HG02884 (cell line): ENCODE data around the gene KCNG2.

ENCODE experiments used
- ATAC-seq: cut with Tn5 transposase; IDR thresholded peaks from one replicate; pipeline ENCODE4 v1.9.1; 2021; ENCODE audit warnings: mild to moderate bottlenecking, moderate library complexity; ENCODE audit not compliant: unreplicated experiment

KCNG2 gene

GRCh38 chr18:79768745-79769144 lies 29.0 kb upstream of the KCNG2 start:
- ATAC-seq, result no peak

- ATAC-seq, result no peak
Observed at GRCh38 chr18:79769698-79770500, 27.8 kb upstream of the KCNG2 start.

DNA sequence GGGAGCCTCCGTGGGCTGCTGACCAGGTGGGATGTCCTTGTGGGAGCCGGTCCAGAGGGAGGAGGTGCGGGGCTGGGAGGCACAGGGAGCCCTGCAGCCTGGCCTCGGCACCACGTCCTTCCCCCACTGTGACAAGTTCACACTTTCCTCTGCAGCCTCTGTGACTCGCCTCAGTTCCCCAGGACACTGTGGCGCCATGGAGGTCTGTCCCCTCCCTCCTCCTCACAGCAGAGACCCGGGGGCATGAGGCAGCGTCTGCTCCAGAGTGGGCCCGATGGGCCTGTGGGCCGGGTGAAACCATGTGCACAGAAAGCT lies 27.3 kb upstream of the KCNG2 start:
- ATAC-seq, result no peak

DNA sequence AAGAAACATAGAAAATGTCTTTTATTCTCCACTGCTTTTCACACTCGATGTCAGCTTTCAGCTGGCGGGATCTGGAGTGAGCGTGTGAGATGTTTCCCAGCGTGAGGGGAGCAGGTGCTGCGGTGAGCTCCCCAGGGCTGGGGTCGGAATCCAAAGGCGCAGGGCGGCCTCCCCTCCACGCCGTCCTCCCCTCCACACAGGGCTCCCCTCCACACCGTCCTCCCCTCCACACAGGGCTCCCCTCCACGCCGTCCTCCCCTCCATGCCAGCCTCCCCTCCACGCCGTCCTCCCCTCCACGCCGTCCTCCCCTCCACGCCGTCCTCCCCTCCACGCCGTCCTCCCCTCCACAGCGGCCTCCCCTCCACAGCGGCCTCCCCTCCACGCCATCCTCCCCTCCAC lies 26.9 kb upstream of the KCNG2 start:
- ATAC-seq, result no peak

- no peak for ATAC-seq
Observed at GRCh38 chr18:79771446-79772107, 26.2 kb upstream of the KCNG2 start.

GRCh38 chr18:79772108-79772864 lies 25.5 kb upstream of the KCNG2 start:
- ATAC-seq, result no peak

DNA sequence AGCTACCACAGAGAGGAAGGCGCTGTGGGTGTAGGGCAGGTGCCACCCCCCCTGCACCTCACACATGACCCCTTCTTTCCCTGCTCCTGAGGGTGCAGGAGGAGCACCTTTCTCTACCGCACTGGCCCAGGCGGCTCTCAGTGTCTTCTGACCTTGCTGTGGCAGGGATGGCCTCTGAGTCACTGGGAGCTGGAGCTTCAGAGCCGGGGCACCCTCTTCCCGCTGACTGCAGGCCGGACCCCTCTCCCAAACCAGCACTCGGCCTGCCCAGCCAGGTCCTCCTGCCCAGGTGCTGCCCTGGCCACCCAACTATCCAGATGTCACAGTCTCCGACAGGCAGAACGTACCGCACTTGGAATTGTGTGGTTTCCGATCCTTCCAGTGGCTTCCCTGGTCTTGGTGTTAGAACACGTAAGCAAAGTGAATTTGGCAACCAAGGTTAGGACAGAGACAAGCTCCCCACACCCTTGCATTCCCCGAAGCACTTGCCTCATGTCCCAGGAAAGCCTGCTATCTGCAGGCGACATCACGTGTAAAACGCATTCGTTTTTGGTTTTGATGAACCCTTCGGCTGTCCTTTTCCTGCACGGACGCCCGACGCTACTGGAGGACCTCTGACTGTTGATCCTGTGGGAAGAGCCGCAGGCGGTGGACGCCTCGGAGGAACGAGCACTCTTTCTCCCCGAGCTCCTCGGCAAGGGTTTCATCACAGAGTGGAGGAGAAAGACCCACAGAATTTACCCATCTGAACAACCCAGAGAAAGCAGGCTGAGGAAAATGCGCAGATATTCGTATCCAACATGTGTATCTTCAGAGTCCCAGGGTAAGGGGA lies 24.7 kb upstream of the KCNG2 start:
- no peak for ATAC-seq

DNA sequence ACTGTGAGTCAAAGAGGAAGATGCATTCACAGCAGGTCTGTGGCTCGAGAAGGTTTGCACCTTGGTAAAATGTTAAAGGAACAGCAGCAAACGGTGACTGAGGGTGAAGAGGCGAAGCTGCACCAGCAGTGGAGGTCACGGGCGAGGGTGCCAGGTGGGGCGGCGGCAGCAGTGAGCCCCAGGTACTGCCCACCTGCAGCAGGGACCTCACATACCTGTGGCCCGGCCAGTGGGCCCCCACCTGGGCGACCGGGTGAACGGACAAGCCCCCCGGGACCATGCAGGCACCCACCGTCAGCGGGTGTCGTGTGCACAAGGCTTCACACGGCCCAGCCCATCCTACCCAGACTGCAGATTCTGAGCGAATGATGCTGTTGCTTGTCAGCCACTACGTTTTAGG lies 23.6 kb upstream of the KCNG2 start:
- no peak for ATAC-seq

GRCh38 chr18:79775441-79776221 lies 22.1 kb upstream of the KCNG2 start:
- no peak for ATAC-seq

DNA sequence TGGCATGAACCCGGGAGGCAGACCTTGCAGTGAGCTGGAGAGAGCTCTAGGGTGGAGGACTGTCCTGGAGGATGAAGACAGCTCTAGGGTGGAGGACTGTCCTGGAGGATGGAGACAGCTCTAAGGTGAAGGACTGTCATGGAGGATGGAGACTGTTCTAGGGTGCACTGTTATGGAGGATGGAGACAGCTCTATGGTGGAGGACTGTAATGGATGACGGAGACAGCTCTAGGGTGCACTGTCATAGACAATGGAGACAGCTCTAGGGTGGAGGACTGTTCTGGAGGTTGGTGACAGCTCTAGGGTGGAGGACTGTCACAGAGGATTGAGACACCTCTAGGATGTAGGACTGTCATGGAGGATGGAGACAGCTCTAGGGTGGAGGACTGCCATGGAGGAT lies 21.1 kb upstream of the KCNG2 start:
- ATAC-seq, result no peak

DNA sequence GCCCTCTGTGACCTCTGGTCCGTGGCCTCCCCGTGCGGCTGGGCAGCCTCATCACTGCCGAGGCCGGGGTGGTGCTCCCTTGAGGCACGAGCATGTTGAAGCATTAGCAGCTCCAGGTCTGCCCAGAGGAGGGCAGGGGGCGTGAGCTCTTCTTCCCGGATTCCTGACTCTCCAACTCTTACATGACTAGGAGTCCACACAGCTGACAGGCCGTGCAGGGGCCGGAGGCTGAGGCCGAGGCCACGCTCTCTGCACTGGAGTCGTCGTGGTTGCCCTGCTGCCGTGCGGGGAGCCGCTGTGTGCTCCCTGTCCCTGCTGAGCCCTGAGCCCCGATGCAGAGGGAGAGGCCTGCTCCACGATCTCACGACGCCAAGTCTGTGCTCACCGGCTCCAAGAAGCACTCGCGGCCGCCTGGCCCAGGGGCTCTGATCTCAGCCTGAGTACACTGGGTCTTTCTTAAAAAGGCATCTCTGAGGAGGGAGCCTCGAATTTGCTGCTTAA lies 19.4 kb upstream of the KCNG2 start:
- no peak for ATAC-seq

DNA sequence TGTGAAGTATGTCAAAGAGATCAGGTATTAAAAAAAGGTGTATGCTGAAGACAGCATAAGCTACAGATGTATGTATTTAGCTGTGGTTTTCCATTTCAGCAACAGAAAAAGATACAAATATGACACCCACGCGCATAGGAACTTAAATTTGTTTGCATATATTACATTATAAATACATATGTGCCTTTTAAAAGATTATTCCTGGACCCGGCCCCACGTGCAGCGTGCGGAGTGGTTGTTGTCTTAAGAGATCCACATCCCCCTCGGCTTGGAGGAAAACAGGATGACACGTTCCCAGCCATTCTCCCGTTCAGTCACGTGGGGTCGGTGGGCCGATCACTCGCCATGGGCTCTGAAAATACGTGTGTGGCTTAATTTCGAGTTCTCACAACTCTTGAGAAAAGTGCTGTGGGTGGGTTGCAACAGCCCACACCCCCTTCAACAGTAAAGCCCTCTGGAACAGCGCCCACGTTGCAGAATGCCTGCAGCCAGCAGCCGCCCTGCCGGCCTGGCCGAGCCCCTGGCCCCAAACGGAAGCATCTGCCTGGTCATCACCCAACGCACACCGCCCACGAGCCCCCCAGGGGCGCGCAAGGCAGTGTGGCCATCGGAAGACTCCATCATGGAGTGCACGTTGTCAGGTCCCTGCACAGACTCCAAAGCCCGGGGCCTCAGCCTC lies 18.6 kb upstream of the KCNG2 start:
- ATAC-seq, result no peak

GRCh38 chr18:79779700-79780190 lies 18.0 kb upstream of the KCNG2 start:
- ATAC-seq, result no peak

DNA sequence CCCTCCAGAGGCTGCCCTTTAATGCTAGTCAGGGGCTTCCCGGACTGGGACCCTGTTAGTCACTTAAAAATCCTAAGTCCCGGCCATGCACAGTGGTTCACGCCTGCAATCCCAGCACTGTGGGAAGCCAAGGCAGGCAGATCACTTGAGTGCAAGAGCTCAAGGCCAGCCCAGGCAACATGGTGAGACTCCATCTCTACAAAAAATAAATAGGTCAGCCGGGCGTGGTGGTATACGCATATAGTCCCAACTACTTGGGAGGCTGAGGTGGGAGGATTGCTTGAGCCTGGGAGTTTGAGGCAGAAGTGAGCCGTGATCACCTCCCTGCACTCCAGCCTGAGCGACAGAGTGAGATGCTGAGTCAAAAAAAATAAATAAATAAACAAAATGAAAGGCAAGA lies 17.2 kb upstream of the KCNG2 start:
- no peak for ATAC-seq

GRCh38 chr18:79781331-79781941 lies 16.3 kb upstream of the KCNG2 start:
- no peak for ATAC-seq

GRCh38 chr18:79782566-79783308 lies 15.0 kb upstream of the KCNG2 start:
- no peak for ATAC-seq

DNA sequence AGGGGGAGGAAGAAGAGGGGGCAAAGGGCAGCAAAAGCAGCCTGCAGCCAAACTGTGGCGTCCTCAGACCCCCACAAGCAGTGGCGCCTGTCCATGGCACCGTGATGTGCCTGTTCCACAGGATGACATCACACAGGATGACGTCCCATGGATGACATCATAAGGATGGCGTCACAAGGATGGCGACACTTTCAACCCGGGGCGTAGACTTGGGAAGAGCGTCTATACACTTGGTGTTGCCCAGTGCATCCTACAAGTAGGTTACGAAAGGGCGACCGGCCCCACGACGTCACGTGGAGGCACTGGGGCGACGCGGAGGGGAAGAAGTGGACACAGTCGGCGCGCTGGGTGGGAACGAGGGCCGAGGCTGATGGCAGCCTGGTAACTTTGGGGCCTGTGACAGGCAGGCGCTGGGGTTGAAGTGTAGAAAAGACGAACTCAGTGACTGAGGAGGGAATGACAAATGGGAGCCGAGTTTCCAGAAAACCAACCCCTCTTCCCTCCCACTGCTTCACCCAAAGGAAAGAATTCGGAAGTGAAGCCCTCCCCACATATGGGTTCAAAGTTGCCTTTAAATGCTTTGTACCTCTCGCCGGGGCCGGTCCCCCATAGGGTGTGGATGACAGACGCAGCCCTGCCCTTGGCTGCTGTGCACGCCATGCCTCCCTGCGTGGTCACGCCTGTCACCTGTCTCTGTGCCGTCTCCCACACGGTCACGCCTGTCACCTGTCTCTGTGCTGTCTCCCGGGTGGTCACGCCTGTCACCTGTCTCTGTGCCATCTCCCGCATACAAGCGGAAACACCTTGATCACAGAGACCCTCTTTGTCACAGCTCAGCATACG lies 13.4 kb upstream of the KCNG2 start:
- ATAC-seq, result no peak
